GM15510 (cell line): ENCODE results near the gene ADAM21.

Source experiments
- POLR2A ChIP-seq: IDR thresholded peaks from 3 replicates; pipeline ENCODE4 v1.6.1; 2011; ENCODE audit warnings: borderline replicate concordance; ENCODE audit not compliant: insufficient read length; ENCODE audit errors: extremely low read depth

Gene ADAM21

DNA sequence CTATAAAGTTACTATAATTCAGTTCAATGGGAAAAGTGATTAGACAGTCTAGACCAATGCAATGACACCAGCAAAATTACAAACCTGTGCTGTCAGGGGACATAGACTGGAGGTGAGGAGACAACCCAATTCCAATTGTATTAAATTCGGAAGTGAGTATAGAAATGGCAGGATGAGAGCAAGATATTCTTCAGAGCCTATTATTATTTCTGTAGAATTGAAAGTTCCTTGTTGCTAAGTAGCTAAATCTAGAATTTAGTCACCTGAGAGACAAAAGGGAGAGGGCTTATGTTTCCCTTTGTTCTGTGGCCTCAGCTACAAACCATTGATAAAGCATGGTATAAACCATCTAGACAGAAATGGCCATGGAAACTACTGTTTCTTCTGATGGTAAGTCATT is at the start of gene ADAM21:
Gene ADAM21 (plus strand): TSS at position 301 of the 400 bp plus-strand sequence. CDS start 5,326 bp downstream, outside the sequence.
- no peak for TF ChIP-seq POLR2A

DNA sequence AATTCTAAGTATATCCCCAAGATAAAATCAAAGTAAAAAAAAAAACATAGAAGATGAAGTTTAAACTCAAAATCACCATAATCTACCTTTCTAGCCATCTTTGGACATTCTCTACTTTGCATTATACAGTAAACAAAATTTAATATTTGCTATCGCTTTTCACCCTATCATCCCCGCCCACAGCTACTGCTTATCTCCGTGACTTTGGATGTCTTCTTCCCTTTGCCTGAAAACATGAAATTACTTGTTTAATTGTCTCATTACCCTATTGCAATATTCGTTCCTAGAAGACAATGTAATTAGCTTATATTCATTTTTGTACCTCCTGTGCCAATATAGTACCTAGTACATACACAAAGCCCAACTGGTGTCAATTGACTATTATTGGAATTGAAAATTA is 44.4 kb upstream of the ADAM21 start:
- TF ChIP-seq POLR2A: no peak

DNA sequence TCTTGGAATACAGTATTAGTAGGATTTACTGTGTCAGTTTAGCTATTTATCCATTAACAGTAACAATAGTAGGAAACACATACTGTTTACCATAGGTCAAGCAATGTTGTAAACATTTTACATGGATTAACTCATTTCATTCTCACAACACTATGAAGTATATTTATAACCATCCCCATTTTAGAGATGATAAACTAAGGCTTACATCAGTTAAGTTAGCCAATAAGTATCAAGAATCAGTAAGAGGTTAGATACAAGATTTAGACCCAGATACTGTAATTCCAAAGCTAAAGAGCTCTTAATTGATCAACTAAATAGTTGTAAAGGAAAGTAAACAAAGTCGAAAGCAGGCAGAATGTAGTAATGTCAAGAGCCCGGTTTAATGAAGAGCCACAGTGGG is 36.2 kb upstream of the ADAM21 start:
- TF ChIP-seq POLR2A: no peak

DNA sequence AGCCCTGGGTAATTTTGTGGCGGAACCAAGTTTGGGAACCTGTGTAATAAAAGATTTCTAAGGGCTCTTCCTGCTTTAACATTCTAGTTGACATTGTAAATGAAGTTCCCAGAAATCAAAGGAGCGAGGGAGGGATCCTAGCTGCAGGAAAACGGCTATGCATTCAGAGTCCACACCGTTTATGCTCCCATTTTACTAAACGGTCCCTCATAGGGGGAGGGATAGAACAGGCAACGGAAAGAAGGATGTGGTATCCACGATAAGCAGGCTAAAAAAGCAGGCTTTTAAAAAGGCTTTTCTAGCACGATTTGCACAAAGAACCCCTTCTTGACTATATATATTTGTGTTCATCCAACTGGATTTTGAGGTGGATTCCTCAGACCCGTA is 35.6 kb upstream of the ADAM21 start:
- no peak for TF ChIP-seq POLR2A

DNA sequence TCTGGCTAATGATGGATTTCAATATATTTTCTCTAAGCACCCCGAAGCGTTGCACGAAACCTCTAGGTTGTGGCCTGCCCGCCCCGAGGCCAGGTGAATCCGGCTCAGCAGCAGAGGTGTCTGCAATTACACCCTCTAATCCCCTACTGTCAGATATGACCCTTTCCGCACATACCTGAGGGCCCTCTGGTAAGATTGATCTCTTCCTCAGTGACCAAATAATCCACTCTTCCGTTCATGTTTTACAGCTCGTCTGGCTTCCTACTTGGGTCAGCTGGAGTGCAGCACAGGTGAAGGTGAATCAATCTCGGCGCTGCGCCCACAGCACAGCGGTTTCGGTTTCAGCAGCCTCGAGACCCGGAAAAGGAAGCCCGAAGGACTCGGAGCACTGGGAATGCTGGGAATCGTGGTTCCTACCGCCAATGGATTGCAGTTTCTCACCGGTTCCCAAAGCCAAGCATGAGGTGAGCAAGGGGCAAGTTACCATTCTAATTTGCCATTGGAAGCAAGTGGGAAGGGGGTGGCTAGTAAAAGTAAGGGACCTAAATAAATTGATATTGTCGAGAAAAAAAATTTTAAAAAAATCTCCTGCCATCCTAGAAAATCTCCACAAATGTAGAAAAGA is 35.1 kb upstream of the ADAM21 start, which contains the start of gene SYNJ2BP:
Gene SYNJ2BP (minus strand): TSS at position 366 of the 625 bp plus-strand sequence. CDS start 127 bp downstream, at position 239.
- peak; percentile 39 for TF ChIP-seq POLR2A

DNA sequence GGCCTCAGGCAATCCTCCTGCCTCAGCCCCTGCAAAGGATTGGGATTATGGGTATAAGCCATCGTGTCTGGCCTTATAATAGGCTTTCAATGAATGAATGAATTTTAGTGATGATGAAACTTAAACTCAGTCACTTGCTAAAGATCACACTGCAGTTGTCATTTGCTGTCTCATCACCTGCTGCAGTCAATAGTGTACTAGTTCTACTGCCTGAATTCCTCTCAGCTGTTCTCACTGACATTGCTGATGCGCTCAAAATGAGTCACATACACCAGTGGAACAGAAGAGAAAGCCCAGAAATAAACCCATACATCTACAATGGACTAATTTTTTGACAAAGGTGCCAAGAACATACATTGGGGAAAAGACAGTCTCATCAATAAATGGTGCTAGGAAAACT is 29.4 kb upstream of the ADAM21 start:
- no peak for TF ChIP-seq POLR2A

DNA sequence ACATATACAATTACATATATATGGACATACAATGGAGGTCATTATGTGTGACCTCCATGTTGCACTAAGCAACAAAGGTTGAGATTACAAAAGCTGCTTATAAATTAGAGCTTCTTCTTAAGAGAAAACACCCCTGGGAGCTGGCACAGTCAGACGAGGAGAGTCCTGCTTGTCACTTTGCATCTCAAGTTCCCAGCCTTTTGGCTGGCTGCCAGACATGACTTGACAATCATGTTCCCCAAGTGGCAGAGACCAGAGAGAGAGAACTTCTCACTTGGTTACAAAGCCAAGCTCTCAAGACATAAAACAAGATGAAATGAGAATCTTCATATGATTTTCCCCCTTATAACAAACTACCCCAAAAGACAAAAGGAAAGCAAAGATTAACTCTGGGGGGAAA is 26.6 kb upstream of the ADAM21 start:
- TF ChIP-seq POLR2A: no peak

DNA sequence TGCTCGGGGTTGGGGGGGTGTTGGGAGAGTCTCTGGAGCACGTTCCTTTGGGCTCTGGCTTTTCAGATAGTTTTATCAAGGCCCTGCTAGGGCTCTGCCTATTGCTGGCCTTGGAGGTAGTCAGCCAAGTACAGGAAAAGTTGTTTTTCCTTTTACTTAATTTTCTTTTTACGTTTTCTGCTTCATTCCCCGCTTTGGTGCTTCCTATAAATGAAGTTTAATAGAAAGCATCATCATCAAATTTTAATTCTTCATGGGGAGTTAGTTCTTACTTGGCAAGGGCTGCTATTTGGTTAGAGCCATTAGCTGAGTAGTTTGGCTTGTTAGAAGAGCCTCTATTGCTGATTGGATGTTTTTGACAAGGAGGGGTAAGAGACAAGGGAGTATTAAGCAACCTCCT is 15.1 kb upstream of the ADAM21 start:
- TF ChIP-seq POLR2A: no peak

DNA sequence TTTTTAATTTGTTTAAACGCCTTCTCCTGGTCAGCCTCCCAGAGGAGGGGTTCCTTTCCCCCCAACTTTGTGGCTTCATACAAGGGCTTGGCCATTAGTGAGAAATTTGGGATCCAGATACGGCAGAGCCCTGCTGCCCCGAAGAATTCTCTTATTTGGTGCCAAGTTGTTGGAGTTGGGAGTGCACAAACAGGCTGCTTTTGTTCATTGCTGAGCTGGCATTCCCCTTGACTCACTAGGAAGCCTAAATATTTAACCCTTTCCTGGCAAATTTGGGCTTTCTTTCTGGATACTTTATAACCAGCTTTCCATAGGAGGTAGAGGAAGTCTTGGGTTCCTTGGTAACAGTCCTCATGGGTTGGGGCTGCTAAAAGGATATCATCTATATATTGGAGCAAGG is 10.3 kb upstream of the ADAM21 start:
- TF ChIP-seq POLR2A: no peak

DNA sequence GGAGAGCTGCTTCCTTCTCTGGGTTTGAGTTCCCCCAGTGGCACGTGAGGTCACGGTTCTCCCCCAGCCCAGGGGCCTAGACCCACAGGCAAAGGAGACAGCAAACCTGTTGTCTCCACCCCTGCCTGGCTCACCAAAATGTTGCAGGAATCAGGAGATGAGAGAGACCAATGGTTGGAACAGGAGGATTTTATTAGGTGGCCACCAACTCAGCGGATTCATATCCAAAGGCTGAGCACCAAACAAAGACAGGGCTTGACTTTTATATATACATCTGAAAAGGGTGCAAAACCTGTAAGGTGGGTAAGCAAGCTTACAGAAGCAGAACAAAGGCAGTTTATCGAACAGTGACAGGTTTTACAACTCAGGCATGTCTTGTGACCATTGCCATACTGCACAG is 9.2 kb upstream of the ADAM21 start:
- TF ChIP-seq POLR2A: no peak

DNA sequence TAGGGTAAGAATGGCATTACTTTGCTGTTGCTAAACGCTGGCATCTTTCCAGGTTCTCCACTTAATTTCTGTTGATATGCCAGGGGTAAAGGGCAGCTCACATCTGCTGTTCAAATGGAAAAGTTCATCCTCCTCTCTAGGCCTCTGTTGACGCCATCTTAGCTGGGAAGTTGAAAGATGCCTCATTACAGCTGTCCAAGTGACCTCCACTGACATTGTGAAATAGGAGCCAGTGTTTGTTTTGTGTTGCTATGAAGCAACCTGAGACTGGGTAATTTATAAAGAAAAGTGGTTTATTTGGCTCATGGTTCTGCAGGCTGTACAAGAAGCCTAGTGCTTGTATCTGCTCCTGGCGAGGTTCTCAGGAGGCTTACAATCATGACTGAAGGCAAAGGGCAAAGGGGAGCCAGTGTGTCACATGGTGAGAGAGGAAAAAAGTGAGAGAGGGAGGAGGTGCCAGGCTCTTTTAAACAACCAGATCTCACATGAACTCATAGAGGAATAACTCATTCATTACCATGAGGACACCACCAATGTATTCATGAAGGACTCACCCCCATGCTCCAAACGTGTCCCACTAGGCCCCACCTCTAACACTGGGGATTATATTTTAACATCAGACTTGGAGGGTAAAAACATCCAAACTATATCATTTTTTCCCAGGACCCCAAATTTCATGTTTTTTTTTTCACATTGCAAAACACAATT is 3.2 kb upstream of the ADAM21 start:
- no peak for TF ChIP-seq POLR2A

DNA sequence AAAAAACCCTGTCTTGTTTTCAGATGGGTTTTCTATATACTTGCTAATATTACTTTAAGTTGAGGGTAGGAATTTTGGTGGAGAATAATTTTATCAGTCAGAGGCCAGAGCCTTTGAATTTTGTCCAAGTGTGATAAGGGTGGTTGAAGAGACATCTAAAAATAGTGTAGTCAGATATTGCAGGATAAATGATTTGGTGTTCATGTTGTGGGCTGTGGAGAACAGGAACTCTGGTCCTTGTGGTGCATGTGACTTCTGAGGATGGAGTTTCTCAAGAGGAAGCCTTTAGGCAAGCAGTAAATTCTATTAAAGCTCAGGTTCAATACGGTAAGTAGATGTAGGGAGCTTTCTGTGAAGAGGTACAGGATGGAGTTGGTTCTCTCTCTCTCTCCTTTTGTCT is 2.8 kb downstream of the ADAM21 start:
- TF ChIP-seq POLR2A: no peak

DNA sequence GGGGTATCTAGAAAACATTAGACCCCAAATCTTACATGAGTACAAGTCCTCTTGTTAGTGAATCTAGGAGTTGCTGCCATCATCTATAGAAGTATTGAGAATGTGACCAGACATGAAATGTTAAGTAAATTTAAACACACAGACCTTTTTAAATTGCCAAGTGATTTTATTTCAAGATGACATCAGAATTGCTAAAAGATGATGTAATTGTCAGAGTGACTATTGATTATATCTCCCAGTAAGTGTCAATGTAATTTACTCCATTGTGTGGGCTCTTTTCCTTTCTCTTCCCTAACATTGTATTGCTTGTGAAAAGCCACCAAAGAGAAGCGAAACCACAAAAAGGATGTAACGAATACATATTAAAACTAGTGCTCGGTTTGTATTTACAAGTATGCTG is 16.8 kb downstream of the ADAM21 start:
- TF ChIP-seq POLR2A: no peak

DNA sequence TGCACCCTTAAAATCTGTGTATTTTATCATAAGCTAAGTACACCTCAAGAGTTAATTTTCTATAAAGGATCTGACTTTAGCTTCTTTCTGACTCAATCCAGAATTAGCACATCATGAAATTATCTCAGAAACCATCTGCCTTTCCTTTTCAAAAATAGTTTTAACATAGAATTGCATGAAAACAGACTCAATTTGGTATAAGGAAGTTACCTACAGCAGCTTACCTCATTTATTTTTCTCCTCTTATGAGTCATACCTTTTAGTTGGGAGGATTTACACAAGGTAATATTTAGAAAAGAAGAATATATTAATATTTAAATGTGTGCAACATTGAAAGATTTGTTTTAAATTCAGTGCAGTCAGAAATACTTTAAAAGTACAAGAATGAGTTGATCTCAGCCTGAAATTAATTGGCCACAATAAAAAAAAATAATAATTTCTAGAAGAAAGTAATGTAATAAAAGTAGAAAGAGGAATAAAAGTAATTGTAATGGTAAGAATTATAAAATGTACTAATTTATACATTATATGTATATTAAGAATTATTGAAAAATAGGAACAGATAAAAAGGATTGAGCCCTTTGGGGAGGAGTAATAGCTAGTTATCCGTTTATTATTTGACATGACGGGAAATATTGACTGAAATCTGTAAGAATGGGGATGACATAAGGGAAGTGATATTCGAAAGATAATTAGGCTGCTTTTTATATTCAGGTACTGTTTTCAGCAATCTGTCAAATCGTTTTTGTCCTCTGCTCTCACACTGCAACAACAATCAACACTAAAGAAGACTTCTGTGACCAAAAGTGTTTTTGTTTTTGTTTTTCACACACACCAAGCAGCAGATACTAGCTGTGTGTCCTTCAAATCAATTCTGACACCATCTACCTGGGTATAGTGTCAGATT is 20.5 kb downstream of the ADAM21 start:
- no peak for TF ChIP-seq POLR2A

DNA sequence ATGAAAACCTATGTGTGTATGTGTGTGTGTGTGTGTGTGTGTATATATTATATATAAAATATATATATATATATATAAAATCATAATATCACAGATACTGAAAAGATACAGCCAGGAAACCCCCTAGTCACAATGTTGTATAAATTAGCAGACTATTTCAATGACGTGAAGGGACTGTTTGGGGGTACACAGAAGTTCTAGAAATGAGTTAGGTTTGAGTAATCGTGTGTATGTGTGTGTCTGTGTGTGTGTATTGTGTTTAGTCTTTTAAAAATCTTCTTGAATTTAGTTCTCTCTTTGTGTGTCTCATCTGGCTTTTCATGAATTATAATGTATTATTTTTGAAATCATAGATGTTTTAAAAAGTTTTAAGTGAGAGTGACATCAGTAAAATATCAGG is 21.9 kb downstream of the ADAM21 start:
- TF ChIP-seq POLR2A: no peak
